Liver (tissue), 9 donors: ENCODE measurements around the gene PIK3R6. TPM values are rescaled to one million over a fixed set of nuclear protein-coding genes. Genes with fewer than 3 reads are reported as not detected.

Experiments used
- DNase-seq: peaks from one replicate; pipeline ENCODE4 v3.0.0-alpha.2; 2017; ENCODE audit warnings: low spot score
- H3K27ac ChIP-seq, 2 donors: one replicate each; pipeline ENCODE4 v1.7.0; 2013; ENCODE audit warnings: inconsistent platforms in 2 of 2, low read length in 2 of 2, control low read depth in 1 of 2, low read depth in 1 of 2, mild to moderate bottlenecking in 1 of 2
- H3K27me3 ChIP-seq, 4 donors: one replicate each; pipeline versions ENCODE4 v1.6.1 to v1.7.0; 2013; ENCODE audit warnings: low read length in 3 of 4, inconsistent platforms in 1 of 4, mild to moderate bottlenecking in 1 of 4, moderate library complexity in 1 of 4; ENCODE audit not compliant: control insufficient read depth in 4 of 4, insufficient read depth in 4 of 4
- H3K36me3 ChIP-seq, 4 donors: one replicate each; pipeline versions ENCODE4 v1.6.1 to v1.7.0; 2013; ENCODE audit warnings: low read length in 3 of 4, mild to moderate bottlenecking in 3 of 4, low read depth in 1 of 4, moderate library complexity in 1 of 4; ENCODE audit not compliant: control insufficient read depth in 4 of 4, insufficient read depth in 3 of 4
- H3K4me1 ChIP-seq, 4 donors: one replicate each; pipeline versions ENCODE4 v1.6.1 to v1.7.0; 2013; ENCODE audit warnings: low read length in 3 of 4, mild to moderate bottlenecking in 3 of 4, moderate library complexity in 1 of 4; ENCODE audit not compliant: control insufficient read depth in 4 of 4, insufficient read depth in 4 of 4
- H3K4me3 ChIP-seq, 3 donors: one replicate each; pipeline versions ENCODE4 v1.6.1 to v1.7.0; 2013; ENCODE audit warnings: low read length in 3 of 3, control low read depth in 1 of 3, low read depth in 1 of 3, mild to moderate bottlenecking in 1 of 3
- H3K9ac ChIP-seq, 2 donors: one replicate each; pipeline ENCODE4 v1.7.0; 2013; ENCODE audit warnings: low read length in 2 of 2, mild to moderate bottlenecking in 2 of 2, moderate library complexity in 2 of 2, control low read depth in 1 of 2, low read depth in 1 of 2
- H3K9me3 ChIP-seq, 4 donors: one replicate each; pipeline versions ENCODE4 v1.6.1 to v1.7.0; 2013; ENCODE audit warnings: low read length in 3 of 4; ENCODE audit not compliant: control insufficient read depth in 4 of 4
- EGR1 ChIP-seq, 2 donors: IDR thresholded peaks; 2 replicates each; pipeline ENCODE4 v1.6.1; 2016 to 2018; ENCODE audit warnings: antibody characterized with exemption in 2 of 2, low read depth in 2 of 2
- FOXA1 ChIP-seq: IDR thresholded peaks from 2 replicates; pipeline ENCODE4 v1.6.1; 2016; ENCODE audit warnings: antibody characterized with exemption
- FOXA2 ChIP-seq: IDR thresholded peaks from 2 replicates; pipeline ENCODE4 v1.6.1; 2016; ENCODE audit warnings: antibody characterized with exemption
- GABPA ChIP-seq, 2 donors: IDR thresholded peaks in 1 of 2; conservative IDR thresholded peaks in 1 of 2; 2 replicates each; pipeline ENCODE4 v1.6.1; 2016; ENCODE audit warnings: antibody characterized with exemption in 2 of 2, mild to moderate bottlenecking in 1 of 2, moderate library complexity in 1 of 2
- HNF4A ChIP-seq, 2 donors: conservative IDR thresholded peaks; 2 replicates each; pipeline ENCODE4 v1.6.1; 2016; ENCODE audit warnings: antibody characterized with exemption in 2 of 2, mild to moderate bottlenecking in 2 of 2
- HNF4G ChIP-seq: IDR thresholded peaks from 2 replicates; pipeline ENCODE4 v1.6.1; 2016; ENCODE audit warnings: antibody characterized with exemption
- JUND ChIP-seq, 2 donors: IDR thresholded peaks; 2 replicates each; pipeline ENCODE4 v1.6.1; 2016; ENCODE audit warnings: antibody characterized with exemption in 2 of 2
- RAD21 ChIP-seq, 2 donors: IDR thresholded peaks; 2 replicates each; pipeline ENCODE4 v1.6.1; 2016; ENCODE audit warnings: antibody characterized with exemption in 2 of 2, mild to moderate bottlenecking in 2 of 2
- RXRA ChIP-seq, 2 donors: IDR thresholded peaks; 2 replicates each; pipeline ENCODE4 v1.6.1; 2017 to 2018; ENCODE audit warnings: antibody characterized with exemption in 2 of 2, mild to moderate bottlenecking in 1 of 2
- SP1 ChIP-seq: IDR thresholded peaks from 2 replicates; pipeline ENCODE4 v1.6.1; 2018; ENCODE audit warnings: antibody characterized with exemption, mild to moderate bottlenecking
- TAF1 ChIP-seq: conservative IDR thresholded peaks from 2 replicates; pipeline ENCODE4 v1.6.1; 2016; ENCODE audit warnings: antibody characterized with exemption, mild to moderate bottlenecking
- YY1 ChIP-seq: IDR thresholded peaks from 2 replicates; pipeline ENCODE4 v1.6.1; 2016; ENCODE audit warnings: antibody characterized with exemption, mild to moderate bottlenecking
- whole genome bisulfite sequencing: extraction: QIAGEN DNeasy Blood & Tissue Kit; methylation state at CpG from one replicate; pipeline ENCODE4 v1.1.7; 2013; 5-methylcytosine and 5-hydroxymethylcytosine counted together
- polyA plus RNA-seq, 2 donors: library from polyadenylated mRNA; stranded (reverse) in 1 of 2; unstranded in 1 of 2; fragments of 200-250 nt in 1 of 2; fragments of >200 nt in 1 of 2; fragmentation: Nextera tagmentation in 1 of 2; extraction: Ambion mirVana in 1 of 2; gene quantifications; one replicate each; pipeline versions ENCODE4 v1.2.1 to v1.2.3, GENCODE V29; 2013 to 2015
- total RNA-seq, 2 donors: library from RNA; depleted of rRNA; stranded (reverse); fragments of >200 nt; gene quantifications; one replicate each; pipeline ENCODE4 v1.2.3, GENCODE V29; 2014
- TF ChIP-seq, protein P1 (sequence below): IDR thresholded peaks from 2 replicates; pipeline ENCODE4 v1.6.1; 2016; ENCODE audit warnings: antibody characterized with exemption, mild to moderate bottlenecking
- TF ChIP-seq, protein P2 (sequence below): IDR thresholded peaks from 2 replicates; pipeline ENCODE4 v1.6.1; 2016; ENCODE audit warnings: antibody characterized with exemption
- TF ChIP-seq, protein P3 (sequence below): IDR thresholded peaks from 2 replicates; pipeline ENCODE4 v1.6.1; 2016; ENCODE audit warnings: antibody characterized with exemption
- TF ChIP-seq, protein P4 (sequence below): fragments of 150-350 bp; IDR thresholded peaks from 2 replicates; pipeline ENCODE4 v1.5.1; 2017; ENCODE audit warnings: improper control_type of control experiment, low read depth, low read length; ENCODE audit not compliant: missing input control
- TF ChIP-seq, protein P5 (sequence below): IDR thresholded peaks from 2 replicates; pipeline ENCODE4 v1.6.1; 2016; ENCODE audit warnings: antibody characterized with exemption
- donor health status: healthy.
- donor health status: healthy.
- donor health status: healthy.
- donor health status: healthy.
- donor health status: healthy.

PIK3R6 gene
- total and polyA plus RNA-seq, 4 donors = 0.15 to 0.37 (median 0.18) TPM

DNA sequence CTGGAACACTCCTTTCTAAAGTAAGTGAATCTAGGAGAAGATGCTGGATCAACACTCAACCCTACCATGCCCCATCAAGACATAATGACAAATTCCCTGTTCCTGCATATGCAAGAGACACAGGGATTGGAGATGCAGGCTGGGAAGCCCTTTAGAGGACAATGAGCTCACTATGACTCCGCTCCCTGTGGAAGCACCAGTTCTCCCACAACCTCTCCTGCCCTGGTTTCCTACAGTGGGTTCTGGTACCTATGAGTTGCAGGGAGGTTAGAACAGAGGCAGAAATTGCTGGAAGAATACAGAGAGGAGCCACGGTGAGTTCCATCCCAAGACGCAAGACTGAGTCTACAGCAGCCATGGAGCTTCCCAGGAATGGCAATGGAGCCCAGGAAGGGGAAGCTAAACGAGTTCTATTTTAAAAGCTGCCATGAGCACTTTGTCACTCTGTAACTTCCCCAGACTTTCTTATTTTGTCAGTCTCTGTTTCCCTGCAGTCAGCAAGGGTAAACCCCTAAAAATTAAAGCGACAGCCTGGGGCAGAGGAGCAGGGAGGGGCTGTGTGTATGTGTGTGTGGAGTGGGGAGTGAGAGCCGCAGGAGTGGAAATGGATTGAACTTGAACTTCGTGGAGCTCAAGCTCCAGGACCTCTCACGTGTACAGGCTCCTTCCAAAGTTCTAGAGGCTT, 42.3 kb upstream of the PIK3R6 start:
- no peak overlapping the region for H3K4me3 ChIP-seq
- no peaks in the 10 kb centered on the region for H3K4me1 ChIP-seq
- H3K9ac ChIP-seq = no peak overlapping the region
- DNase-seq = no peak
- H3K9me3 ChIP-seq = no peaks in the 10 kb centered on the region
- 67% methylated on average over 8 of the region's 8 CpGs for WGBS
- TF ChIP-seq HNF4G (no peak), GABPA (IDR thresholded peaks at IDR 0.05 in 1 of 2, conservative IDR thresholded peaks at IDR 0.05 in 1 of 2) (no peak), RXRA (IDR thresholded peaks at IDR 0.05) (no peak), TAF1 (no peak), FOXA2 (no peak), HNF4A (conservative IDR thresholded peaks at IDR 0.05) (no peak), FOXA1 (no peak), SP1 (no peak), YY1 (no peak), RAD21 (IDR thresholded peaks at IDR 0.05) (no peak), JUND (IDR thresholded peaks at IDR 0.05) (no peak), EGR1 (IDR thresholded peaks at IDR 0.05; ENCODE audit: low read depth in 2 of 2) (no peak)
- TF ChIP-seq, protein P1, sequence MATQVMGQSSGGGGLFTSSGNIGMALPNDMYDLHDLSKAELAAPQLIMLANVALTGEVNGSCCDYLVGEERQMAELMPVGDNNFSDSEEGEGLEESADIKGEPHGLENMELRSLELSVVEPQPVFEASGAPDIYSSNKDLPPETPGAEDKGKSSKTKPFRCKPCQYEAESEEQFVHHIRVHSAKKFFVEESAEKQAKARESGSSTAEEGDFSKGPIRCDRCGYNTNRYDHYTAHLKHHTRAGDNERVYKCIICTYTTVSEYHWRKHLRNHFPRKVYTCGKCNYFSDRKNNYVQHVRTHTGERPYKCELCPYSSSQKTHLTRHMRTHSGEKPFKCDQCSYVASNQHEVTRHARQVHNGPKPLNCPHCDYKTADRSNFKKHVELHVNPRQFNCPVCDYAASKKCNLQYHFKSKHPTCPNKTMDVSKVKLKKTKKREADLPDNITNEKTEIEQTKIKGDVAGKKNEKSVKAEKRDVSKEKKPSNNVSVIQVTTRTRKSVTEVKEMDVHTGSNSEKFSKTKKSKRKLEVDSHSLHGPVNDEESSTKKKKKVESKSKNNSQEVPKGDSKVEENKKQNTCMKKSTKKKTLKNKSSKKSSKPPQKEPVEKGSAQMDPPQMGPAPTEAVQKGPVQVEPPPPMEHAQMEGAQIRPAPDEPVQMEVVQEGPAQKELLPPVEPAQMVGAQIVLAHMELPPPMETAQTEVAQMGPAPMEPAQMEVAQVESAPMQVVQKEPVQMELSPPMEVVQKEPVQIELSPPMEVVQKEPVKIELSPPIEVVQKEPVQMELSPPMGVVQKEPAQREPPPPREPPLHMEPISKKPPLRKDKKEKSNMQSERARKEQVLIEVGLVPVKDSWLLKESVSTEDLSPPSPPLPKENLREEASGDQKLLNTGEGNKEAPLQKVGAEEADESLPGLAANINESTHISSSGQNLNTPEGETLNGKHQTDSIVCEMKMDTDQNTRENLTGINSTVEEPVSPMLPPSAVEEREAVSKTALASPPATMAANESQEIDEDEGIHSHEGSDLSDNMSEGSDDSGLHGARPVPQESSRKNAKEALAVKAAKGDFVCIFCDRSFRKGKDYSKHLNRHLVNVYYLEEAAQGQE = no peak
- TF ChIP-seq, protein P2, sequence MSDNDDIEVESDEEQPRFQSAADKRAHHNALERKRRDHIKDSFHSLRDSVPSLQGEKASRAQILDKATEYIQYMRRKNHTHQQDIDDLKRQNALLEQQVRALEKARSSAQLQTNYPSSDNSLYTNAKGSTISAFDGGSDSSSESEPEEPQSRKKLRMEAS = no peak
- TF ChIP-seq, protein P3, sequence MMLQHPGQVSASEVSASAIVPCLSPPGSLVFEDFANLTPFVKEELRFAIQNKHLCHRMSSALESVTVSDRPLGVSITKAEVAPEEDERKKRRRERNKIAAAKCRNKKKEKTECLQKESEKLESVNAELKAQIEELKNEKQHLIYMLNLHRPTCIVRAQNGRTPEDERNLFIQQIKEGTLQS = no peak
- TF ChIP-seq, protein P4, sequence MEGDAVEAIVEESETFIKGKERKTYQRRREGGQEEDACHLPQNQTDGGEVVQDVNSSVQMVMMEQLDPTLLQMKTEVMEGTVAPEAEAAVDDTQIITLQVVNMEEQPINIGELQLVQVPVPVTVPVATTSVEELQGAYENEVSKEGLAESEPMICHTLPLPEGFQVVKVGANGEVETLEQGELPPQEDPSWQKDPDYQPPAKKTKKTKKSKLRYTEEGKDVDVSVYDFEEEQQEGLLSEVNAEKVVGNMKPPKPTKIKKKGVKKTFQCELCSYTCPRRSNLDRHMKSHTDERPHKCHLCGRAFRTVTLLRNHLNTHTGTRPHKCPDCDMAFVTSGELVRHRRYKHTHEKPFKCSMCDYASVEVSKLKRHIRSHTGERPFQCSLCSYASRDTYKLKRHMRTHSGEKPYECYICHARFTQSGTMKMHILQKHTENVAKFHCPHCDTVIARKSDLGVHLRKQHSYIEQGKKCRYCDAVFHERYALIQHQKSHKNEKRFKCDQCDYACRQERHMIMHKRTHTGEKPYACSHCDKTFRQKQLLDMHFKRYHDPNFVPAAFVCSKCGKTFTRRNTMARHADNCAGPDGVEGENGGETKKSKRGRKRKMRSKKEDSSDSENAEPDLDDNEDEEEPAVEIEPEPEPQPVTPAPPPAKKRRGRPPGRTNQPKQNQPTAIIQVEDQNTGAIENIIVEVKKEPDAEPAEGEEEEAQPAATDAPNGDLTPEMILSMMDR = no peak
- TF ChIP-seq, protein P5, sequence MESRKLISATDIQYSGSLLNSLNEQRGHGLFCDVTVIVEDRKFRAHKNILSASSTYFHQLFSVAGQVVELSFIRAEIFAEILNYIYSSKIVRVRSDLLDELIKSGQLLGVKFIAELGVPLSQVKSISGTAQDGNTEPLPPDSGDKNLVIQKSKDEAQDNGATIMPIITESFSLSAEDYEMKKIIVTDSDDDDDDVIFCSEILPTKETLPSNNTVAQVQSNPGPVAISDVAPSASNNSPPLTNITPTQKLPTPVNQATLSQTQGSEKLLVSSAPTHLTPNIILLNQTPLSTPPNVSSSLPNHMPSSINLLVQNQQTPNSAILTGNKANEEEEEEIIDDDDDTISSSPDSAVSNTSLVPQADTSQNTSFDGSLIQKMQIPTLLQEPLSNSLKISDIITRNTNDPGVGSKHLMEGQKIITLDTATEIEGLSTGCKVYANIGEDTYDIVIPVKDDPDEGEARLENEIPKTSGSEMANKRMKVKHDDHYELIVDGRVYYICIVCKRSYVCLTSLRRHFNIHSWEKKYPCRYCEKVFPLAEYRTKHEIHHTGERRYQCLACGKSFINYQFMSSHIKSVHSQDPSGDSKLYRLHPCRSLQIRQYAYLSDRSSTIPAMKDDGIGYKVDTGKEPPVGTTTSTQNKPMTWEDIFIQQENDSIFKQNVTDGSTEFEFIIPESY = no peak
- H3K27ac ChIP-seq = no peak overlapping the region
- H3K27me3 ChIP-seq = no peaks in the 10 kb centered on the region
- peaks cover 0 to 2% (median 0%) of the 10 kb centered on the region in 4 donors for H3K36me3 ChIP-seq
